HCT116 (cell line): ENCODE data around the gene HCN1. TPM values are rescaled to one million over a fixed set of nuclear protein-coding genes. Genes with fewer than 3 reads are reported as not detected.

Experiments used
- ATAC-seq: fragments of 200-7000 bp; cut with Tn5 transposase; 2 replicates; pipeline ENCODE4 v1.9.1; 2020; ENCODE audit warnings: mild to moderate bottlenecking, moderate library complexity
- BruUV-seq: library from RNA; stranded (reverse); fragments of 400-500 nt; replicated peaks from 2 replicates; lab custom pipeline; 2021; lab: Mats Ljungman, UMichigan
- CTCF ChIA-PET: fragments of 300-600 bp; sonication (Branson Sonifier 250); formaldehyde crosslinking; loops from one replicate; lab custom pipeline; 2021; ENCODE audit warnings: antibody characterized with exemption; lab: Charles Lee
- POLR2A ChIA-PET: fragments of 300-600, 350-600 bp; sonication (Branson Sonifier 250); formaldehyde crosslinking; loops from one replicate; lab custom pipeline; 2021; ENCODE audit warnings: antibody characterized with exemption; lab: Charles Lee
- RAD21 ChIA-PET, 2 experiments: fragments of 300-600 bp; sonication (Branson Sonifier 250); formaldehyde crosslinking; loops; one replicate each; lab custom pipeline; 2023; ENCODE audit warnings: low total read pairs in 2 of 2; ENCODE audit not compliant: uncharacterized antibody in 2 of 2, unreplicated experiment in 2 of 2, low non-redundant PET in 1 of 2; lab: Charles Lee
- DNase-seq: peaks from one replicate; pipeline ENCODE4 v3.0.0-alpha.2; 2010; ENCODE audit warnings: low read depth, low spot score
- H2AFZ ChIP-seq: fragments of 200-600 bp; shearing (Covaris generic), sonication (generic); 2 replicates; pipeline ENCODE4 v1.6.1; 2017; ENCODE audit warnings: low read depth, mixed run types, mixed read lengths, antibody characterized with exemption, low read length; ENCODE audit not compliant: poor library complexity, severe bottlenecking
- H3K27ac ChIP-seq: 2 replicates; pipeline ENCODE4 v1.5.1; 2012; ENCODE audit warnings: low read depth, low read length
- H3K27me3 ChIP-seq: fragments of 200-600 bp; sonication (generic); 2 replicates; pipeline ENCODE4 v1.6.1; 2016; ENCODE audit warnings: mixed run types, low read length, mixed read lengths; ENCODE audit not compliant: insufficient read depth
- H3K36me3 ChIP-seq, 2 experiments: fragments of 200-500 bp in 1 of 2; fragments of 200-600 bp in 1 of 2; sonication (Bioruptor generic) in 1 of 2; sonication (generic) in 1 of 2; 2 replicates each; pipeline versions ENCODE4 v1.5.1 to v1.6.1; 2014 to 2016; ENCODE audit warnings: low read length in 2 of 2, inconsistent platforms in 1 of 2, mixed read lengths in 1 of 2, mixed run types in 1 of 2; ENCODE audit not compliant: insufficient read depth in 2 of 2, control insufficient read depth in 1 of 2
- H3K4me1 ChIP-seq, 2 experiments: fragments of 200-600 bp in 1 of 2; sonication (generic) in 1 of 2; 2 replicates each; pipeline versions ENCODE4 v1.5.1 to v1.6.1; 2012 to 2017; ENCODE audit warnings: low read length in 2 of 2, inconsistent platforms in 1 of 2, mild to moderate bottlenecking in 1 of 2, mixed read lengths in 1 of 2, mixed run types in 1 of 2, moderate library complexity in 1 of 2; ENCODE audit not compliant: insufficient read depth in 2 of 2, control insufficient read depth in 1 of 2
- H3K4me2 ChIP-seq: fragments of 200-600 bp; sonication (generic); 2 replicates; pipeline ENCODE4 v1.6.1; 2017; ENCODE audit warnings: mixed run types, low read length, mixed read lengths
- H3K4me3 ChIP-seq, 2 experiments: fragments of 200-600 bp in 1 of 2; sonication (generic) in 1 of 2; replicated peaks in 1 of 2; 2 replicates each; pipeline ENCODE4 v1.5.1; 2011 to 2016; ENCODE audit warnings: low read length in 2 of 2, control low read depth in 1 of 2, low read depth in 1 of 2, mild to moderate bottlenecking in 1 of 2, mixed read lengths in 1 of 2, mixed run types in 1 of 2
- H3K79me2 ChIP-seq: fragments of 200-600 bp; sonication (generic); 2 replicates; pipeline ENCODE4 v1.6.1; 2017; ENCODE audit warnings: mild to moderate bottlenecking, mixed run types, low read length, moderate library complexity, mixed read lengths; ENCODE audit not compliant: insufficient read depth
- H3K9ac ChIP-seq: fragments of 200-600 bp; sonication (generic); 2 replicates; pipeline ENCODE4 v1.6.1; 2016; ENCODE audit warnings: low read length, mixed read lengths
- H3K9me2 ChIP-seq: fragments of 200-600 bp; sonication (generic), shearing (Covaris generic); 2 replicates; pipeline ENCODE4 v1.6.1; 2017; ENCODE audit warnings: mixed run types, mild to moderate bottlenecking, moderate library complexity; ENCODE audit not compliant: insufficient read depth
- H3K9me3 ChIP-seq, 2 experiments: fragments of 200-500 bp in 1 of 2; fragments of 200-600 bp in 1 of 2; sonication (Bioruptor generic) in 1 of 2; sonication (generic) in 1 of 2; 2 replicates each; pipeline ENCODE4 v1.6.1; 2014 to 2017; ENCODE audit warnings: low read length in 2 of 2, mixed read lengths in 2 of 2, inconsistent platforms in 1 of 2, low read depth in 1 of 2, mild to moderate bottlenecking in 1 of 2, mixed run types in 1 of 2, moderate library complexity in 1 of 2; ENCODE audit not compliant: control insufficient read depth in 1 of 2, insufficient read depth in 1 of 2
- H4K20me1 ChIP-seq: fragments of 200-600 bp; sonication (generic), shearing (Covaris generic); 2 replicates; pipeline ENCODE4 v1.6.1; 2017; ENCODE audit warnings: mixed run types, mild to moderate bottlenecking, moderate library complexity; ENCODE audit not compliant: insufficient read depth
- CEBPB ChIP-seq: IDR thresholded peaks from 2 replicates; pipeline ENCODE4 v1.6.1; 2012; ENCODE audit warnings: low read depth
- CTCF ChIP-seq, 3 experiments: fragments of 200-600 bp in 1 of 3; sonication (generic) in 1 of 3; IDR thresholded peaks in 2 of 3; conservative IDR thresholded peaks in 1 of 3; 2 replicates each; pipeline ENCODE4 v1.5.1; 2012 to 2017; ENCODE audit warnings: low read depth in 2 of 3, low read length in 2 of 3, antibody characterized with exemption in 1 of 3, borderline replicate concordance in 1 of 3, control low read depth in 1 of 3, mild to moderate bottlenecking in 1 of 3, mixed read lengths in 1 of 3, mixed run types in 1 of 3, moderate library complexity in 1 of 3; ENCODE audit not compliant: insufficient read depth in 1 of 3
- POLR2AphosphoS5 ChIP-seq: IDR thresholded peaks from 2 replicates; pipeline ENCODE4 v1.6.1; 2011; ENCODE audit warnings: mild to moderate bottlenecking, low read depth, low read length, moderate library complexity
- SRF ChIP-seq: IDR thresholded peaks from 2 replicates; pipeline ENCODE4 v1.6.1; 2012; ENCODE audit warnings: low read depth
- TCF7L2 ChIP-seq: IDR thresholded peaks from 2 replicates; pipeline ENCODE4 v1.7.0; 2011; ENCODE audit warnings: borderline replicate concordance, inconsistent platforms; ENCODE audit not compliant: insufficient read depth, insufficient read length; ENCODE audit errors: extremely low read depth
- intact Hi-C: fragments of 100-400 bp; cut with micrococcal nuclease; formaldehyde crosslinking; loops from 2 replicates; pipeline ENCODE4 v1.10.0; 2022
- total RNA-seq: library from RNA; stranded (reverse); gene quantifications from one replicate; pipeline ENCODE4 v1.2.1, GENCODE V29; 2021; ENCODE audit not compliant: unreplicated experiment
- TF ChIP-seq, protein P1 (sequence below): IDR thresholded peaks from 2 replicates; pipeline ENCODE4 v1.6.1; 2012; ENCODE audit warnings: low read depth

The HCN1 gene
- total RNA-seq, 1 experiment from 2014 or later: 0.10 TPM

GRCh38 chr5:45262061-45262590, 434.1 kb downstream of the HCN1 start (continued):
- TF ChIP-seq CTCF (IDR thresholded peaks at IDR 0.05 in 2 of 3, conservative IDR thresholded peaks at IDR 0.05 in 1 of 3; ENCODE audit: borderline replicate concordance in 1 of 3, insufficient read depth in 1 of 3, low read depth in 2 of 3, low read length in 2 of 3) (no peak), TCF7L2 (no peak)
- TF ChIP-seq, protein P1, sequence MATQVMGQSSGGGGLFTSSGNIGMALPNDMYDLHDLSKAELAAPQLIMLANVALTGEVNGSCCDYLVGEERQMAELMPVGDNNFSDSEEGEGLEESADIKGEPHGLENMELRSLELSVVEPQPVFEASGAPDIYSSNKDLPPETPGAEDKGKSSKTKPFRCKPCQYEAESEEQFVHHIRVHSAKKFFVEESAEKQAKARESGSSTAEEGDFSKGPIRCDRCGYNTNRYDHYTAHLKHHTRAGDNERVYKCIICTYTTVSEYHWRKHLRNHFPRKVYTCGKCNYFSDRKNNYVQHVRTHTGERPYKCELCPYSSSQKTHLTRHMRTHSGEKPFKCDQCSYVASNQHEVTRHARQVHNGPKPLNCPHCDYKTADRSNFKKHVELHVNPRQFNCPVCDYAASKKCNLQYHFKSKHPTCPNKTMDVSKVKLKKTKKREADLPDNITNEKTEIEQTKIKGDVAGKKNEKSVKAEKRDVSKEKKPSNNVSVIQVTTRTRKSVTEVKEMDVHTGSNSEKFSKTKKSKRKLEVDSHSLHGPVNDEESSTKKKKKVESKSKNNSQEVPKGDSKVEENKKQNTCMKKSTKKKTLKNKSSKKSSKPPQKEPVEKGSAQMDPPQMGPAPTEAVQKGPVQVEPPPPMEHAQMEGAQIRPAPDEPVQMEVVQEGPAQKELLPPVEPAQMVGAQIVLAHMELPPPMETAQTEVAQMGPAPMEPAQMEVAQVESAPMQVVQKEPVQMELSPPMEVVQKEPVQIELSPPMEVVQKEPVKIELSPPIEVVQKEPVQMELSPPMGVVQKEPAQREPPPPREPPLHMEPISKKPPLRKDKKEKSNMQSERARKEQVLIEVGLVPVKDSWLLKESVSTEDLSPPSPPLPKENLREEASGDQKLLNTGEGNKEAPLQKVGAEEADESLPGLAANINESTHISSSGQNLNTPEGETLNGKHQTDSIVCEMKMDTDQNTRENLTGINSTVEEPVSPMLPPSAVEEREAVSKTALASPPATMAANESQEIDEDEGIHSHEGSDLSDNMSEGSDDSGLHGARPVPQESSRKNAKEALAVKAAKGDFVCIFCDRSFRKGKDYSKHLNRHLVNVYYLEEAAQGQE: no peak

DNA sequence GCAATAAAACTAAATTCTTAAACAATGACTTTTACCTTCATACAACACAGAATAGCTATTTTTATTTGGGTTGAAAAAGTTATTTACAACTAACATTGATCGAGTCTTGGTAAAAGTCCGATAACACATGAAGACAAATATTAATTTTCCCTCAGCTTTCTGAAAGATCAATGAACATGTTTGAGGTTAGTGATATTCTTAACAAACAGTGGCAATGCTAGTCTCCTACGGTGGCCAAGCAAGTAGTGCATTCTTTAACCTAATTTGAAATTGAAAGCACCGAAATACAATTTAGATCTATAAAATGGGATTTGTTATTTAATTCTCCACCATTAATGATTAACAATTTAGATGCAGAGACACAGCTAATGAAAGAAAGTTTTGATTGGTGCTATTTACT, 435.1 kb downstream of the HCN1 start:
- DNase-seq: no peak
- Histone ChIP-seq H3K9ac (no peak overlapping the region), H3K4me3 (no peak overlapping the region), H3K27ac (no peak overlapping the region), H3K27me3 (no peaks in the 10 kb centered on the region), H3K9me2 (no peaks in the 10 kb centered on the region), H3K79me2 (no peaks in the 10 kb centered on the region), H3K9me3 (no peaks in the 10 kb centered on the region), H2AFZ (peak overlapping the region; percentile 32), H3K36me3 (no peaks in the 10 kb centered on the region), H3K4me1 (no peaks in the 10 kb centered on the region), H3K4me2 (no peak overlapping the region), H4K20me1 (no peaks in the 10 kb centered on the region)
- POLR2A ChIA-PET: no interaction called here
- ATAC-seq: no peak
- intact Hi-C loops: no loop called here
- no TSS peak for BruUV-seq
- RAD21 ChIA-PET: no interaction called here
- no peak for TF ChIP-seq SRF
- TF ChIP-seq, protein P1: no peak
- no peak for TF ChIP-seq CTCF (IDR thresholded peaks at IDR 0.05 in 2 of 3, conservative IDR thresholded peaks at IDR 0.05 in 1 of 3; ENCODE audit: borderline replicate concordance in 1 of 3, insufficient read depth in 1 of 3, low read depth in 2 of 3, low read length in 2 of 3)
- TF ChIP-seq POLR2AphosphoS5: no peak
- no peak for TF ChIP-seq CEBPB
- TF ChIP-seq, all 23 proteins: peak for 0
- CTCF ChIA-PET: no interaction called here
